H9 (cell line): Measurements from ENCODE around the gene PDE3A. TPM values are rescaled to one million over a fixed set of nuclear protein-coding genes. Genes with fewer than 3 reads are reported as not detected.

ENCODE experiments used
- DNase-seq: peaks from one replicate; pipeline ENCODE4 v3.0.0-alpha.2; 2017
- H2AFZ ChIP-seq: one replicate; pipeline ENCODE4 v1.6.1; 2013; ENCODE audit warnings: mild to moderate bottlenecking, low read length, control low read depth, moderate library complexity
- H2AK5ac ChIP-seq: 2 replicates; pipeline ENCODE4 v1.6.1; 2013; ENCODE audit warnings: low read length, control low read depth, mixed read lengths; ENCODE audit not compliant: insufficient read length
- H2BK120ac ChIP-seq: one replicate; pipeline ENCODE4 v1.6.1; 2013; ENCODE audit warnings: low read depth, mild to moderate bottlenecking, low read length, control low read depth, inconsistent platforms; ENCODE audit not compliant: poor library complexity, severe bottlenecking
- H2BK12ac ChIP-seq: 2 replicates; pipeline ENCODE4 v1.6.1; 2013; ENCODE audit warnings: low read length, control low read depth, mixed read lengths, low read depth; ENCODE audit not compliant: insufficient read length
- H2BK15ac ChIP-seq: 2 replicates; pipeline ENCODE4 v1.6.1; 2013; ENCODE audit warnings: low read depth, low read length, control low read depth
- H2BK20ac ChIP-seq: one replicate; pipeline ENCODE4 v1.6.1; 2013; ENCODE audit warnings: low read depth, mild to moderate bottlenecking, low read length, control low read depth, inconsistent platforms; ENCODE audit not compliant: poor library complexity, severe bottlenecking
- H2BK5ac ChIP-seq: 2 replicates; pipeline ENCODE4 v1.6.1; 2013; ENCODE audit warnings: low read length, control low read depth, mixed read lengths; ENCODE audit not compliant: insufficient read length
- H3K14ac ChIP-seq: 2 replicates; pipeline ENCODE4 v1.6.1; 2013; ENCODE audit warnings: low read length, control low read depth; ENCODE audit not compliant: insufficient read depth
- H3K18ac ChIP-seq: 2 replicates; pipeline ENCODE4 v1.6.1; 2013; ENCODE audit warnings: low read depth, mild to moderate bottlenecking, mixed read lengths, low read length, control low read depth; ENCODE audit not compliant: insufficient read length
- H3K23ac ChIP-seq: 2 replicates; pipeline ENCODE4 v1.6.1; 2013; ENCODE audit warnings: low read length, control low read depth, mixed read lengths, low read depth; ENCODE audit not compliant: insufficient read length
- H3K23me2 ChIP-seq: 2 replicates; pipeline ENCODE4 v1.6.1; 2013; ENCODE audit warnings: low read depth, mild to moderate bottlenecking, mixed read lengths, low read length, control low read depth; ENCODE audit not compliant: insufficient read length, poor library complexity, severe bottlenecking
- H3K27ac ChIP-seq: 2 replicates; pipeline ENCODE4 v1.5.1; 2013; ENCODE audit warnings: low read length, control low read depth, mixed read lengths, low read depth; ENCODE audit not compliant: insufficient read length
- H3K27me3 ChIP-seq: 2 replicates; pipeline ENCODE4 v1.6.1; 2013; ENCODE audit warnings: low read length, control low read depth, inconsistent platforms; ENCODE audit not compliant: insufficient read depth
- H3K4ac ChIP-seq: 2 replicates; pipeline ENCODE4 v1.6.1; 2013; ENCODE audit warnings: low read depth, mild to moderate bottlenecking, control low read depth, inconsistent platforms, low read length, moderate library complexity
- H3K4me1 ChIP-seq: 2 replicates; pipeline ENCODE4 v1.6.1; 2013; ENCODE audit warnings: low read length, control low read depth, inconsistent platforms; ENCODE audit not compliant: insufficient read depth
- H3K4me2 ChIP-seq: 2 replicates; pipeline ENCODE4 v1.6.1; 2013; ENCODE audit warnings: low read length, control low read depth, mixed read lengths; ENCODE audit not compliant: insufficient read length, insufficient read depth
- H3K56ac ChIP-seq: 2 replicates; pipeline ENCODE4 v1.6.1; 2013; ENCODE audit warnings: low read depth, mild to moderate bottlenecking, mixed read lengths, low read length, control low read depth; ENCODE audit not compliant: insufficient read length
- H3K79me1 ChIP-seq: 2 replicates; pipeline ENCODE4 v1.6.1; 2013; ENCODE audit warnings: low read depth, mild to moderate bottlenecking, moderate library complexity, low read length, control low read depth, inconsistent platforms; ENCODE audit not compliant: insufficient read depth, poor library complexity, severe bottlenecking
- H3K79me2 ChIP-seq: 2 replicates; pipeline ENCODE4 v1.6.1; 2013; ENCODE audit warnings: low read length, control low read depth, inconsistent platforms; ENCODE audit not compliant: insufficient read depth
- H3K9ac ChIP-seq: 2 replicates; pipeline ENCODE4 v1.6.1; 2013; ENCODE audit warnings: low read length, control low read depth, mixed read lengths; ENCODE audit not compliant: insufficient read length; ENCODE audit errors: extremely low read depth
- H3K9me3 ChIP-seq: one replicate; pipeline ENCODE4 v1.6.1; 2013; ENCODE audit warnings: low read depth, low read length, inconsistent platforms; ENCODE audit not compliant: control insufficient read depth
- H3T11ph ChIP-seq: one replicate; pipeline ENCODE4 v1.6.1; 2013; ENCODE audit warnings: mild to moderate bottlenecking, low read length, control low read depth, inconsistent platforms
- H4K20me1 ChIP-seq: one replicate; pipeline ENCODE4 v1.6.1; 2013; ENCODE audit not compliant: control insufficient read depth, insufficient read length, insufficient read depth
- H4K5ac ChIP-seq: 2 replicates; pipeline ENCODE4 v1.6.1; 2013; ENCODE audit warnings: low read depth, mild to moderate bottlenecking, mixed read lengths, low read length, control low read depth; ENCODE audit not compliant: insufficient read length
- H4K8ac ChIP-seq: replicated peaks from 2 replicates; pipeline ENCODE4 v1.6.1; 2013; ENCODE audit warnings: low read length, control low read depth, mixed read lengths, low read depth; ENCODE audit not compliant: insufficient read length
- H4K91ac ChIP-seq: 2 replicates; pipeline ENCODE4 v1.6.1; 2013; ENCODE audit warnings: low read depth, mild to moderate bottlenecking, moderate library complexity, mixed read lengths, low read length, control low read depth; ENCODE audit not compliant: insufficient read length
- H3K27ac Mint-ChIP-seq, 3 experiments: 2 replicates in 2 of 3; 3 replicates in 1 of 3; pipeline ENCODE4 v1.8.0; 2020 to 2021; ENCODE audit warnings: mixed read lengths in 3 of 3, mild to moderate bottlenecking in 1 of 3, moderate library complexity in 1 of 3
- H3K27me3 Mint-ChIP-seq: 2 replicates; pipeline ENCODE4 v1.8.0; 2021; ENCODE audit warnings: low read depth, mild to moderate bottlenecking, moderate library complexity, mixed read lengths
- H3K36me3 Mint-ChIP-seq, 3 experiments: 2 replicates in 2 of 3; 3 replicates in 1 of 3; pipeline ENCODE4 v1.8.0; 2020 to 2021; ENCODE audit warnings: low read depth in 3 of 3, mixed read lengths in 3 of 3; ENCODE audit not compliant: insufficient read depth in 1 of 3
- H3K4me1 Mint-ChIP-seq, 2 experiments: 2 replicates each; pipeline ENCODE4 v1.8.0; 2020; ENCODE audit warnings: mixed read lengths in 2 of 2
- H3K4me3 Mint-ChIP-seq, 2 experiments: 2 replicates in 1 of 2; 3 replicates in 1 of 2; pipeline ENCODE4 v1.8.0; 2020 to 2021; ENCODE audit warnings: mild to moderate bottlenecking in 2 of 2, mixed read lengths in 2 of 2, moderate library complexity in 1 of 2
- H3K9me3 Mint-ChIP-seq, 2 experiments: 2 replicates in 1 of 2; 3 replicates in 1 of 2; pipeline ENCODE4 v1.8.0; 2020; ENCODE audit warnings: mild to moderate bottlenecking in 2 of 2, mixed read lengths in 2 of 2, moderate library complexity in 1 of 2
- CTCF ChIP-seq: fragments of 200-600 bp; sonication (generic); conservative IDR thresholded peaks from 3 replicates; pipeline ENCODE4 v1.8.0; 2021; ENCODE audit warnings: antibody characterized with exemption, mild to moderate bottlenecking
- WGBS: extraction: QIAGEN DNeasy Blood & Tissue Kit; methylation state at CpG from one replicate; pipeline ENCODE4 v1.1.7; 2013; ENCODE audit warnings: missing lambda C conversion rate, low lambda C conversion rate, mixed read lengths; ENCODE audit not compliant: insufficient read length; ENCODE audit errors: extremely low coverage; 5-methylcytosine and 5-hydroxymethylcytosine counted together
- total RNA-seq: library from RNA; stranded (reverse); gene quantifications from 2 replicates; pipeline ENCODE4 v1.2.1, GENCODE V29; 2021

The PDE3A gene
- total RNA-seq, 1 experiment from 2014 or later: 3.0 TPM

- WGBS: no CpG with 5 or more reads among the region's 1 CpG
- no peaks in the 10 kb centered on the region for H3K27me3 ChIP-seq
- no peaks in the 10 kb centered on the region for H3K36me3 Mint-ChIP-seq
Observed at GRCh38 chr12:20440408-20440807, 72.1 kb downstream of the PDE3A start.

More at GRCh38 chr12:20440408-20440807, 72.1 kb downstream of the PDE3A start:
- Histone ChIP-seq H3K9me3 (no peaks in the 10 kb centered on the region), H3K4me1 (peaks cover 8% of the 10 kb centered on the region), H2BK120ac (no peak overlapping the region), H2BK20ac (no peak overlapping the region), H4K20me1 (no peaks in the 10 kb centered on the region), H2AFZ (no peak overlapping the region), H3K23ac (no peak overlapping the region), H2AK5ac (no peak overlapping the region), H3K4me2 (no peak overlapping the region), H4K8ac (no peak overlapping the region), H3K9ac (no peak overlapping the region), H4K91ac (no peak overlapping the region), H3K14ac (no peak overlapping the region), H2BK12ac (no peak overlapping the region), H2BK15ac (no peak overlapping the region), H2BK5ac (no peak overlapping the region), H3K56ac (no peak overlapping the region), H3K79me1 (no peaks in the 10 kb centered on the region), H4K5ac (no peak overlapping the region), H3K4ac (no peak overlapping the region), H3K18ac (no peak overlapping the region), H3K79me2 (no peaks in the 10 kb centered on the region), H3K23me2 (no peaks in the 10 kb centered on the region), H3K27ac (no peak overlapping the region), H3T11ph (no peak overlapping the region)
- Mint-ChIP-seq H3K4me3 (no peak overlapping the region), H3K27me3 (no peaks in the 10 kb centered on the region), H3K4me1 (peaks cover 37 to 43% of the 10 kb centered on the region in 2 experiments), H3K27ac (no peak overlapping the region), H3K9me3 (no peaks in the 10 kb centered on the region)
- DNase-seq: no peak
- no peak for TF ChIP-seq CTCF
